Activated CD8-positive, alpha-beta memory T cell treated with anti-CD3 and anti-CD28 coated beads for 48 hours (primary cell): ENCODE results near the gene S100A1.

Experiments
- DNase-seq, 3 experiments: peaks; one replicate each; pipeline ENCODE4 v3.0.0-alpha.2; 2020; ENCODE audit warnings: low read depth in 2 of 3, low spot score in 2 of 3

The S100A1 gene

DNA sequence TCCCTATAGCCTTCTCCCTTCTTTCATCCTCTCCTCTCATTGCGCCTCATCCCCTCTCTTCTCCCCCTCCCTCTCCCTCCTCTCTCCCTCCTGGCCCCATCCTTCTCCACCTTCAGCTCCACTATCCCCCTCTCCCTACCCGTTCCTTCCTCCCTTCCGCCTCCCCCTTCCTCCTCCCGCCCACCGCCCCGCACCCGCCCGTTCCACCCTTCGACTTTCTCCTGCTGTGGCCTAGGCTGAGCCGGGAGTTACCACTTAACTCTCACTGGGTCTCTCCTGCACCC is 51.8 kb downstream of the S100A1 start:
- no peak for DNase-seq
